AG09309 (cell line): Measurements from ENCODE around the gene NFATC1.

Experiments
- DNase-seq: peaks from one replicate; pipeline ENCODE4 v3.0.0-alpha.2; 2010; ENCODE audit warnings: low read depth
- H3K4me3 ChIP-seq: 2 replicates; pipeline ENCODE4 v1.5.1; 2011; ENCODE audit warnings: mild to moderate bottlenecking, low read depth, low read length, moderate library complexity; ENCODE audit not compliant: control insufficient read depth
- TF ChIP-seq, protein P1 (sequence below): IDR thresholded peaks from 2 replicates; pipeline ENCODE4 v1.5.1; 2011; ENCODE audit warnings: mild to moderate bottlenecking, low read depth, low read length, inconsistent platforms; ENCODE audit not compliant: insufficient read depth, control insufficient read depth; ENCODE audit errors: missing control alignments

NFATC1 gene

DNA sequence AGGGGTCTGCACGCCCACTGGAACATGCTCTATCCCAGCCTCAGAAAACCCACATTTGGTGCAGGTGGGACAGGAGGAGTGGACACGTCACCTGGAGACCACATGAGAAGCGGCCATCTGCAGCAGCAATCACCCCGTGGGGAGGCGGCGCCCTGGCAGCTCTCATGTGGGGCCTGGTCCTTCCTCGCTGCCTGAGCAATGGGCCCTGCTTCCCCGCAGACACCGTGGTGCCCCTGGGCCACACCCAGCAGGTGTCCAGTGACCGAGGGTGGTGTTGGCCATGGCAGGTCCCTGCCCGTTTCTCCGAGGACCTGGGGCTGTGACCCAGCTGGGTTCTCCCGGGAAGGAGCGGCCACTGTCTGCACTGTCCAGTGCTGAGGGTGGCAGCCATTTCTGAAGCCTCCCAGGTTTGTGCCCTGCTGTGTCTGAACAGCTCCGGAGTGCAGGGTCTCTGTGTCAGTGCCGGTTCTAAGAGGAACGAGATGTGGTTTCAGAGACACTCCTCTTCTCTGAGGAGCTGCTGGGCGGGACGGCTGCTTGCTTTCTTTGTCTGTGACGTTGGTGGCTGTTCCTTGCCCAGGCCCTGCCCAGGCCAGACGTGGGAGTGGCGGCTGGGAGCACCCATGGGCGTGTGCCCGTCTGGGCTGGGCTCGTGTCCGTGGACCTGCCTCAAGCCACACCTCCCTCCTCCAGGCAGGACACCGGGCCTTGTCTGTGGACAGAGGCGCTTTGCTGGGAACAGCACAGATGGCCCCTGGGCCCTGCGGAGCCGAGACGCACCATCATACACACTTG lies 44.8 kb downstream of the NFATC1 start:
- H3K4me3 ChIP-seq, result no peak overlapping the region
- TF ChIP-seq, protein P1, sequence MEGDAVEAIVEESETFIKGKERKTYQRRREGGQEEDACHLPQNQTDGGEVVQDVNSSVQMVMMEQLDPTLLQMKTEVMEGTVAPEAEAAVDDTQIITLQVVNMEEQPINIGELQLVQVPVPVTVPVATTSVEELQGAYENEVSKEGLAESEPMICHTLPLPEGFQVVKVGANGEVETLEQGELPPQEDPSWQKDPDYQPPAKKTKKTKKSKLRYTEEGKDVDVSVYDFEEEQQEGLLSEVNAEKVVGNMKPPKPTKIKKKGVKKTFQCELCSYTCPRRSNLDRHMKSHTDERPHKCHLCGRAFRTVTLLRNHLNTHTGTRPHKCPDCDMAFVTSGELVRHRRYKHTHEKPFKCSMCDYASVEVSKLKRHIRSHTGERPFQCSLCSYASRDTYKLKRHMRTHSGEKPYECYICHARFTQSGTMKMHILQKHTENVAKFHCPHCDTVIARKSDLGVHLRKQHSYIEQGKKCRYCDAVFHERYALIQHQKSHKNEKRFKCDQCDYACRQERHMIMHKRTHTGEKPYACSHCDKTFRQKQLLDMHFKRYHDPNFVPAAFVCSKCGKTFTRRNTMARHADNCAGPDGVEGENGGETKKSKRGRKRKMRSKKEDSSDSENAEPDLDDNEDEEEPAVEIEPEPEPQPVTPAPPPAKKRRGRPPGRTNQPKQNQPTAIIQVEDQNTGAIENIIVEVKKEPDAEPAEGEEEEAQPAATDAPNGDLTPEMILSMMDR, result no peak
- no peak for DNase-seq

DNA sequence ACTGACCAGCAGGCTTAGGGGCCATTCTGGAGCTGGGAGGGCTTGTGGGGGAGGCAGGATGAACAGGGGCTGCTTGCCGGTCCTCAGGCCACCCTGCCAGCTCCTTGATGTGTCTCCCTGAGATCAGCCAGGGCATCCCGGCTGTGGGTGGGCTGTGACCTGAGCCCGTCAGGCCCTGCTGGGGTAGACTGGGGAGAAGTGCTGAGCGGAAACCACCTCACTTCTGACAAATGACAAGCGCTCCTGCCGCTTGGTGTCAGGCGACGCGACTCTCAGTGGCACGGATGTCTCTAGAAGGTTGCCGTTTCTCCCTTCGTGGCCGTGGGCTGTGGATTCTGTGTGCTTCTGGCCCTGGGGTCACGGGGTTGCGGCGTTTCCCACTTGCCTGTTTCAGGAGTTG lies 45.7 kb downstream of the NFATC1 start:
- no peak for DNase-seq
- TF ChIP-seq, protein P1, result no peak
- H3K4me3 ChIP-seq, result no peak overlapping the region

DNA sequence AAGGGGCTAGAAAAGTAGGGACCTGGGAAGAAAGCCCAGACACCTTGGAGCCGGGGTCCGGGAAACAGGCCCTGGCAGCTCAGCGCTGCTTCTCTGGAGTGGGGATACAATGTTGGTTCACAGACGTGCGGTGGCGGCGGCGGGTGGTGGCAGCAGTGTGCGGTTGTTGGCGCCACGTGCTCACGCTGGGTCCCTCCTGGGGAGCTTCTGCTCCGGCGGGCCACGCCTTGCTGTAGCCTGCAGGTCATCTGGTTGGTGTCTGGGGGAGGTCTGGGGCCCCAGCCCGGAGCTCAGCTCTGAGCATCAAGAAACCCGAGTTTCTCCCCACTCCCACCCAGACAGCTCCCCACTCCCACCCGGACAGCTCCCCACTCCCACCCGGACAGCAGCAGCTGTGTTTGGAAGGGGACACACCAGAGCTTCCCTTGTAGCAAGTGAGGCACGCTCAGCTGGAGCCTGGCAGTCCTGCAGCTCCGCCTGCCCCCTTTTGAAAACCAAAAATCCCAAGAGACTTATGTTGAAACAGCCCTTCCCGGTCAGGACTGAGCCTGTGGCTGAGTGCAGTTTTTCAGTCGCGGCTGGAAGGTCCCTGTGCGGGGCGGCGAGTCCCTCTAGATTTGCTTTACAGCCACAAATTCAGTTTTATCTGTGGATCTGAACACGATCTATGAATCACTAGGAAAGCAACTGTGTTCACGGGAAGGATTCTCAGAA lies 46.9 kb downstream of the NFATC1 start:
- TF ChIP-seq, protein P1, result no peak
- no peak for DNase-seq
- H3K4me3 ChIP-seq, result no peak overlapping the region

DNA sequence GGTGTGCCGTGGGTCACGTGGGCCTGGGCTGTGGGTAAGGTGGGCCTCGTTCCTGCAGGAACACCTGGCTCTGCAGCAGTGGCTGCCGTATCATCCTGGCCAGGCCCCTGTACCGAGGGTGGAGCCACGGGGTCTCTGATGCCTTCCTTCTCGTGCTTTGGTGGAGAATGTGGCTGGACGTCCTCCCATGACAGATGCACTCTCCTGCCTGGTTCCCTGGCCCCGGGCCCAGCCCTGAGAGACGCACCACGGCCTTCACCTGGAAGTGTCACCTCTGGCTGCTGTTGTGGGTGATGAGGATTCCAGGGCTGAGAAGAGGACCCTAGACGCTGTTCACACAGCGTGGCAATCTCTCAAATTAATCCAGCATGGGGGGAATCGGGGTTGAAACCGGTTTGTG lies 49.5 kb downstream of the NFATC1 start:
- DNase-seq, result no peak
- H3K4me3 ChIP-seq, result no peak overlapping the region
- TF ChIP-seq, protein P1, result no peak

DNA sequence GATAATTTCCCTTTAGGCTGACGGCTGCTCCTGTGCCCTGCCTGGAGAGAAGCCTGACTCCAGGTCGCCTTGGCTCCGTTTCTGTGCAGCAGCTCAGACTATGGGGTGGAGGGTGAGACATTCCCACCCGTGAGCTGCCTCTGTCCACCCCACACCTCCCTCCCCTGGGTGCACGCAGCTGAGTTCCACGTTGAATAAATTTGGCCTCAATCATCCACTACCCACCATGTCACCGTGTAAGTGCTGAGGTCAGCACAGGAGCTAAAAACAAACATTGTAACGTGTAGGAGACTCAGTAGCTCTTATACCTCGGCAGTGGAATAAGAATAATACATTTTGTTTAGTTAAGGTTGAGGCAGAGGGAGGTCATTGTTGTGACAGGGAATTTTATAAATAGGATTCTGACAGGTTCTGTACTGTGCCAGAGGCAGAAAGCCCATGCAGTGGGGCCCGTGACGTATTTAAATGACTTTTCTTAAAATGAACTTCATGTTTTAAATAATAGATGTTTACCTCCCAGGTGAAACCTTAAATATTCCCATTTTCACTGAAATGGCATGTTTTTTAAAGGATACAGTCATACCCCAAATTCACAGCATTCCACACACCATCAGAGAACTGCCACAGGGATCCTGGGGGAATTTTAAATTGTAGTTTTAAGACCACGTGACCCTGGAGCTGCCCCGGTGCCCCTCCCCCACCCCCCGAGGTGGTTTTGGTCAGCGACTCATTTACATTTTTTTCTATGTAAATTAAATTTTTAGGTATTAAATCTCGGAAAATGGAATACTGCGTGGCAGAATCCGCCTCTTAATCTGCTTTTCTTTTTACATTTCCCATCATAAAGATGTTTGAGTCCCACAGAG lies 50.2 kb downstream of the NFATC1 start:
- DNase-seq, result no peak
- no peak overlapping the region for H3K4me3 ChIP-seq
- TF ChIP-seq, protein P1, result no peak

DNA sequence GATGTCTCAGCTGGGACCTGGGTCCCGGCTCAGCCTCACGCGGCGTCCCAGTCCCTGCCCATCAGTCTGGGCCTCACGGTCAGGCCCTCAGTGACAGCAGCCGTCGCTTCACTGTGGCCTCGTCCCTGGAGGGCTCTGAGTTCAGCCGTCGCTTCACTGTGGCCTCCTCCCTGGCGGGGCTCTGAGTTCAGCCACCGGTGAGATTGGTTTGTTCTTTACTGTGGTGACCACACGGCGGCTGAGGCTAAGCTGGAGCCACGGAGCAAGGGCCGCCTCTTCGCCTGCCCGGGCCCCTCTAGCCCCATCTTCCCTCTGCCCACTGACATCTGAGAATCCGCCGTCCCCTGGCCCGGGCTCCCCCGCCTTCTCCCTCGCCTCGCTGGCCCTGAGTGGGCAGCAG lies 51.2 kb downstream of the NFATC1 start:
- TF ChIP-seq, protein P1, result no peak
- H3K4me3 ChIP-seq, result no peak overlapping the region
- no peak for DNase-seq
